ENCODE data around the gene COPB2.
A peak's percentile ranks its signal among the peaks of the same experiment; 100 is the strongest.
"Not testable (repeated sequence)": the region's sequence is repeated elsewhere in the genome, so short reads cannot be mapped to it uniquely, and the experiment has no call there.

The COPB2 gene

GRCh38 chr3:139401155-139401554 is 11.7 kb upstream of the COPB2 start:
- not testable (repeated sequence) for H3K27me3 Mint-ChIP-seq; H3K4me1 Mint-ChIP-seq (ENCODE audit: low read depth); H3K4me3 Mint-ChIP-seq; H3K27ac Mint-ChIP-seq
- Mint-ChIP-seq H3K36me3 (ENCODE audit: low read depth) (peaks cover 24% of the 10 kb centered on the region), H3K9me3 (peaks cover 21% of the 10 kb centered on the region)

GRCh38 chr3:139396707-139397106 is 7.3 kb upstream of the COPB2 start:
- Mint-ChIP-seq H3K27me3 (no peaks in the 10 kb centered on the region), H3K4me3 (no peak overlapping the region), H3K4me1 (ENCODE audit: low read depth) (no peaks in the 10 kb centered on the region), H3K9me3 (peaks cover 4% of the 10 kb centered on the region), H3K27ac (no peak overlapping the region), H3K36me3 (ENCODE audit: low read depth) (peaks cover 4% of the 10 kb centered on the region)

- Mint-ChIP-seq H3K36me3 (ENCODE audit: low read depth) (no peaks in the 10 kb centered on the region), H3K9me3 (no peaks in the 10 kb centered on the region), H3K4me1 (ENCODE audit: low read depth) (peaks cover 17% of the 10 kb centered on the region), H3K27ac (no peak overlapping the region), H3K4me3 (no peak overlapping the region), H3K27me3 (no peaks in the 10 kb centered on the region)
Observed at GRCh38 chr3:139394116-139394515, 4.7 kb upstream of the COPB2 start.

GRCh38 chr3:139388821-139389551 is 461 bp downstream of the COPB2 start:
- Mint-ChIP-seq H3K9me3 (no peaks in the 10 kb centered on the region), H3K27ac (peak overlapping the region; percentile 97), H3K4me1 (ENCODE audit: low read depth) (peaks cover 64% of the 10 kb centered on the region), H3K4me3 (peak overlapping the region; percentile 97), H3K27me3 (no peaks in the 10 kb centered on the region), H3K36me3 (ENCODE audit: low read depth) (peaks cover 9% of the 10 kb centered on the region)

GRCh38 chr3:139388077-139388476 is 1.4 kb downstream of the COPB2 start:
- peaks cover 9% of the 10 kb centered on the region for H3K36me3 Mint-ChIP-seq (ENCODE audit: low read depth)
- H3K27ac Mint-ChIP-seq: no peak overlapping the region
- no peaks in the 10 kb centered on the region for H3K9me3 Mint-ChIP-seq
- peaks cover 66% of the 10 kb centered on the region for H3K4me1 Mint-ChIP-seq (ENCODE audit: low read depth)
- peak overlapping the region; percentile 67 for H3K4me3 Mint-ChIP-seq
- H3K27me3 Mint-ChIP-seq: no peaks in the 10 kb centered on the region

GRCh38 chr3:139382291-139382690 is 7.2 kb downstream of the COPB2 start:
- not testable (repeated sequence) for H3K9me3 Mint-ChIP-seq, H3K4me3 Mint-ChIP-seq, H3K27ac Mint-ChIP-seq, H3K27me3 Mint-ChIP-seq
- H3K4me1 Mint-ChIP-seq (ENCODE audit: low read depth): peaks cover 59% of the 10 kb centered on the region
- peaks cover 54% of the 10 kb centered on the region for H3K36me3 Mint-ChIP-seq (ENCODE audit: low read depth)

GRCh38 chr3:139380575-139380974 is 8.9 kb downstream of the COPB2 start:
- peaks cover 42% of the 10 kb centered on the region for H3K4me1 Mint-ChIP-seq (ENCODE audit: low read depth)
- no peaks in the 10 kb centered on the region for H3K27me3 Mint-ChIP-seq
- H3K36me3 Mint-ChIP-seq (ENCODE audit: low read depth): peaks cover 50% of the 10 kb centered on the region
- H3K27ac Mint-ChIP-seq: peak overlapping the region; percentile 64
- no peak overlapping the region for H3K4me3 Mint-ChIP-seq
- no peaks in the 10 kb centered on the region for H3K9me3 Mint-ChIP-seq

- Mint-ChIP-seq H3K27me3 (no peaks in the 10 kb centered on the region), H3K9me3 (no peaks in the 10 kb centered on the region), H3K36me3 (ENCODE audit: low read depth) (peaks cover 66% of the 10 kb centered on the region), H3K4me3 (no peak overlapping the region), H3K27ac (no peak overlapping the region), H3K4me1 (ENCODE audit: low read depth) (peaks cover 28% of the 10 kb centered on the region)
Observed at GRCh38 chr3:139378587-139379241, 10.7 kb downstream of the COPB2 start.

- Mint-ChIP-seq H3K27ac (no peak overlapping the region), H3K27me3 (no peaks in the 10 kb centered on the region), H3K4me3 (no peak overlapping the region), H3K36me3 (ENCODE audit: low read depth) (peaks cover 75% of the 10 kb centered on the region), H3K4me1 (ENCODE audit: low read depth) (peaks cover 24% of the 10 kb centered on the region), H3K9me3 (no peaks in the 10 kb centered on the region)
Observed at GRCh38 chr3:139377378-139377777, 12.1 kb downstream of the COPB2 start.

- H3K27ac Mint-ChIP-seq: no peak overlapping the region
- H3K4me1 Mint-ChIP-seq (ENCODE audit: low read depth): peaks cover 2% of the 10 kb centered on the region
- no peak overlapping the region for H3K4me3 Mint-ChIP-seq
- no peaks in the 10 kb centered on the region for H3K9me3 Mint-ChIP-seq
- peaks cover 80% of the 10 kb centered on the region for H3K36me3 Mint-ChIP-seq (ENCODE audit: low read depth)
- H3K27me3 Mint-ChIP-seq: no peaks in the 10 kb centered on the region
Observed at GRCh38 chr3:139374099-139374498, 15.3 kb downstream of the COPB2 start.

GRCh38 chr3:139364549-139364948 is 24.9 kb downstream of the COPB2 start:
- Mint-ChIP-seq H3K27ac (peak overlapping the region; percentile 49), H3K36me3 (ENCODE audit: low read depth) (peaks cover 94% of the 10 kb centered on the region), H3K27me3 (no peaks in the 10 kb centered on the region), H3K4me3 (no peak overlapping the region), H3K9me3 (no peaks in the 10 kb centered on the region), H3K4me1 (ENCODE audit: low read depth) (peaks cover 15% of the 10 kb centered on the region)

- Mint-ChIP-seq H3K36me3 (ENCODE audit: low read depth) (peaks cover 93% of the 10 kb centered on the region), H3K4me3 (no peak overlapping the region), H3K27ac (no peak overlapping the region), H3K27me3 (no peaks in the 10 kb centered on the region), H3K4me1 (ENCODE audit: low read depth) (peaks cover 39% of the 10 kb centered on the region), H3K9me3 (no peaks in the 10 kb centered on the region)
Observed at GRCh38 chr3:139361276-139361675, 28.2 kb downstream of the COPB2 start.

GRCh38 chr3:139358841-139359562 is 30.4 kb downstream of the COPB2 start:
- H3K27me3 Mint-ChIP-seq: no peaks in the 10 kb centered on the region
- peaks cover 93% of the 10 kb centered on the region for H3K36me3 Mint-ChIP-seq (ENCODE audit: low read depth)
- H3K27ac Mint-ChIP-seq: peak overlapping the region; percentile 88
- peaks cover 56% of the 10 kb centered on the region for H3K4me1 Mint-ChIP-seq (ENCODE audit: low read depth)
- H3K9me3 Mint-ChIP-seq: no peaks in the 10 kb centered on the region
- no peak overlapping the region for H3K4me3 Mint-ChIP-seq

GRCh38 chr3:139357899-139358298 is 31.5 kb downstream of the COPB2 start:
- H3K27me3 Mint-ChIP-seq: no peaks in the 10 kb centered on the region
- no peaks in the 10 kb centered on the region for H3K9me3 Mint-ChIP-seq
- H3K4me3 Mint-ChIP-seq: peak overlapping the region; percentile 28
- H3K4me1 Mint-ChIP-seq (ENCODE audit: low read depth): peaks cover 61% of the 10 kb centered on the region
- H3K36me3 Mint-ChIP-seq (ENCODE audit: low read depth): peaks cover 89% of the 10 kb centered on the region
- H3K27ac Mint-ChIP-seq: peak overlapping the region; percentile 88

- Mint-ChIP-seq H3K27me3 (no peaks in the 10 kb centered on the region), H3K27ac (peak overlapping the region; percentile 82), H3K4me1 (ENCODE audit: low read depth) (peaks cover 57% of the 10 kb centered on the region), H3K36me3 (ENCODE audit: low read depth) (peaks cover 78% of the 10 kb centered on the region), H3K9me3 (no peaks in the 10 kb centered on the region), H3K4me3 (no peak overlapping the region)
Observed at GRCh38 chr3:139355891-139356290, 33.6 kb downstream of the COPB2 start.

Data from stimulated activated naive CD8-positive, alpha-beta T cell treated with anti-CD3 and anti-CD28 coated beads, Interleukin-15, Interleukin-2, amounts not matched to agents 100 ng/mL and 50 ng/mL, for 24 hours (primary cell).